DOHH2 (cell line): ENCODE results near the gene GBX2.

Experiments used
- H3F3A ChIP-seq: fragments of 200-600 bp; sonication (generic), shearing (Covaris generic); 2 replicates; pipeline ENCODE4 v1.6.0; 2016; ENCODE audit warnings: antibody characterized with exemption, mild to moderate bottlenecking; ENCODE audit not compliant: control insufficient read depth, insufficient read depth
- H3K27ac ChIP-seq: fragments of 200-600 bp; sonication (generic); 2 replicates; pipeline ENCODE4 v1.5.1; 2014; ENCODE audit warnings: low read depth, mild to moderate bottlenecking, low read length, moderate library complexity
- H3K27me3 ChIP-seq: fragments of 200-600 bp; sonication (generic); 2 replicates; pipeline ENCODE4 v1.6.1; 2014; ENCODE audit warnings: mild to moderate bottlenecking, low read length, mixed read lengths; ENCODE audit not compliant: control insufficient read depth
- H3K36me3 ChIP-seq: fragments of 200-600 bp; sonication (generic); 2 replicates; pipeline ENCODE4 v1.6.1; 2014; ENCODE audit warnings: mild to moderate bottlenecking, low read length, moderate library complexity, mixed read lengths; ENCODE audit not compliant: control insufficient read depth
- H3K4me1 ChIP-seq: fragments of 200-600 bp; sonication (generic); 2 replicates; pipeline ENCODE4 v1.6.1; 2014; ENCODE audit warnings: mild to moderate bottlenecking, low read length, mixed read lengths; ENCODE audit not compliant: control insufficient read depth
- H3K4me2 ChIP-seq: fragments of 200-600 bp; sonication (generic); 2 replicates; pipeline ENCODE4 v1.6.0; 2014; ENCODE audit warnings: mild to moderate bottlenecking, low read length, moderate library complexity
- H3K4me3 ChIP-seq: fragments of 200-600 bp; sonication (generic); 2 replicates; pipeline ENCODE4 v1.5.1; 2014; ENCODE audit warnings: mild to moderate bottlenecking, low read length, mixed read lengths
- H3K79me2 ChIP-seq: fragments of 200-600 bp; sonication (generic); 2 replicates; pipeline ENCODE4 v1.6.1; 2014; ENCODE audit warnings: mild to moderate bottlenecking, low read length, mixed read lengths; ENCODE audit not compliant: control insufficient read depth
- H3K9me2 ChIP-seq: fragments of 200-600 bp; sonication (generic); replicated peaks from 2 replicates; pipeline ENCODE4 v1.6.1; 2014; ENCODE audit warnings: mild to moderate bottlenecking, low read length, mixed read lengths; ENCODE audit not compliant: control insufficient read depth
- H3K9me3 ChIP-seq: fragments of 200-600 bp; sonication (generic); 2 replicates; pipeline ENCODE4 v1.6.1; 2014; ENCODE audit warnings: antibody characterized with exemption, low read length, mixed read lengths; ENCODE audit not compliant: control insufficient read depth, insufficient read depth
- H4K20me1 ChIP-seq: fragments of 200-600 bp; sonication (generic); 2 replicates; pipeline ENCODE4 v1.6.0; 2014; ENCODE audit warnings: low read depth, mild to moderate bottlenecking, antibody characterized with exemption, low read length, moderate library complexity; ENCODE audit not compliant: control insufficient read depth, insufficient read depth
- EZH2phosphoT487 ChIP-seq: fragments of 200-600 bp; sonication (generic); IDR thresholded peaks from 2 replicates; pipeline ENCODE4 v1.6.1; 2017; ENCODE audit warnings: borderline replicate concordance, mild to moderate bottlenecking, antibody characterized with exemption, low read length, moderate library complexity, mixed read lengths
- TF ChIP-seq, protein P1 (sequence below): fragments of 200-600 bp; sonication (generic); IDR thresholded peaks from one replicate; pipeline ENCODE4 v1.5.1; 2014; ENCODE audit warnings: antibody characterized with exemption, mild to moderate bottlenecking, low read depth, low read length; ENCODE audit not compliant: poor library complexity, severe bottlenecking

GBX2 gene

DNA sequence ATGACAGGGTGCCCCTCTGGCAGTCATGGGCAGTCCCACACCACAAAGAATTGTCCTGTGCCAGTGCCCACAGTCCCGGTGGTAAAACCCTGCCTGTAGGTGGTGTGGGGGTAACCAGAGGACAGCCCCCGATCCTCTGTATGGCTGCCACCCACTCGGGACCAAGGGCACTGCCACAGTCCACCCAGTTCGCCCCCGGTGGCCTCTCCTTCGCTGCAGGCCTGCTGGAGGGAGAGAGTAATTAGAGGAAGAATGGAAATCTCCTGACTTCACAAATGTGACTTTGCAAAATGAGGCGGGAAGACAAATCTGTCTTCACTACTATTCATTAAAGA, 11.4 kb downstream of the GBX2 start:
- H3K27me3 ChIP-seq, result no peaks in the 10 kb centered on the region
- TF ChIP-seq, protein P1, sequence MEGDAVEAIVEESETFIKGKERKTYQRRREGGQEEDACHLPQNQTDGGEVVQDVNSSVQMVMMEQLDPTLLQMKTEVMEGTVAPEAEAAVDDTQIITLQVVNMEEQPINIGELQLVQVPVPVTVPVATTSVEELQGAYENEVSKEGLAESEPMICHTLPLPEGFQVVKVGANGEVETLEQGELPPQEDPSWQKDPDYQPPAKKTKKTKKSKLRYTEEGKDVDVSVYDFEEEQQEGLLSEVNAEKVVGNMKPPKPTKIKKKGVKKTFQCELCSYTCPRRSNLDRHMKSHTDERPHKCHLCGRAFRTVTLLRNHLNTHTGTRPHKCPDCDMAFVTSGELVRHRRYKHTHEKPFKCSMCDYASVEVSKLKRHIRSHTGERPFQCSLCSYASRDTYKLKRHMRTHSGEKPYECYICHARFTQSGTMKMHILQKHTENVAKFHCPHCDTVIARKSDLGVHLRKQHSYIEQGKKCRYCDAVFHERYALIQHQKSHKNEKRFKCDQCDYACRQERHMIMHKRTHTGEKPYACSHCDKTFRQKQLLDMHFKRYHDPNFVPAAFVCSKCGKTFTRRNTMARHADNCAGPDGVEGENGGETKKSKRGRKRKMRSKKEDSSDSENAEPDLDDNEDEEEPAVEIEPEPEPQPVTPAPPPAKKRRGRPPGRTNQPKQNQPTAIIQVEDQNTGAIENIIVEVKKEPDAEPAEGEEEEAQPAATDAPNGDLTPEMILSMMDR, result no peak
- TF ChIP-seq EZH2phosphoT487, result no peak

GRCh38 chr2:236156095-236156859, 11.9 kb downstream of the GBX2 start:
- no peaks in the 10 kb centered on the region for H3K9me2 ChIP-seq
- no peaks in the 10 kb centered on the region for H3K79me2 ChIP-seq
- H3K36me3 ChIP-seq, result no peaks in the 10 kb centered on the region
- no peaks in the 10 kb centered on the region for H3K4me1 ChIP-seq
- H3K27ac ChIP-seq, result no peak overlapping the region
- H4K20me1 ChIP-seq, result no peaks in the 10 kb centered on the region
- H3F3A ChIP-seq, result no peaks in the 10 kb centered on the region
- no peak overlapping the region for H3K4me2 ChIP-seq
- no peaks in the 10 kb centered on the region for H3K27me3 ChIP-seq
- H3K9me3 ChIP-seq, result no peaks in the 10 kb centered on the region; the same call in 1 of the 2 replicates
- no peak overlapping the region for H3K4me3 ChIP-seq
- TF ChIP-seq, protein P1, result no peak
- no peak for TF ChIP-seq EZH2phosphoT487

More for the DNA sequence above, 11.4 kb downstream of the GBX2 start:
- H3K9me2 ChIP-seq, result no peaks in the 10 kb centered on the region
- H3K9me3 ChIP-seq, result no peaks in the 10 kb centered on the region; the same call in 1 of the 2 replicates
- no peak overlapping the region for H3K27ac ChIP-seq
- no peaks in the 10 kb centered on the region for H4K20me1 ChIP-seq
- H3K4me2 ChIP-seq, result no peak overlapping the region
- no peaks in the 10 kb centered on the region for H3K36me3 ChIP-seq
- H3K4me1 ChIP-seq, result no peaks in the 10 kb centered on the region
- no peak overlapping the region for H3K4me3 ChIP-seq
- no peaks in the 10 kb centered on the region for H3K79me2 ChIP-seq
- no peaks in the 10 kb centered on the region for H3F3A ChIP-seq

DNA sequence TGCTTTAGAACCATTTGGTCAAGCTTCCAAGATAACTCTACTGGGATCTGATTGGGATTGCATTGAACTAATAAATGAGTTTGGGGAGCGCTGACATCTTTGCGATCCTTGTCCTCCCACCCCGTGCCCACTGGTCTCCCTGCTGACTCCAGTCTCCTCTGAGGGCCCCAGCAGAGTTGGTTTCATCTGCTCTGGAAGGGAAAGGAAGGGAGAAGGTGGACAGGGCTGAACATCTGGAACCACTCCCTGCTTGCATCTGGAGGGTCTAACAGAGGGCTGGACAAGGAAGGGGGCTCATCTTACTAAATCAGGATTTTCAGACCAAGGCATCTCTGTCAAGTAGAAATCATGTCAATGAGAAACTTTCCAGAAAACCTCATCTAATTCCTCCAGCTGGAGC, 12.8 kb downstream of the GBX2 start:
- Histone ChIP-seq H3K27ac (no peak overlapping the region), H4K20me1 (no peaks in the 10 kb centered on the region), H3K36me3 (no peaks in the 10 kb centered on the region), H3K9me3 (no peaks in the 10 kb centered on the region; the same call in 1 of the 2 replicates), H3K4me2 (no peak overlapping the region), H3K4me1 (no peaks in the 10 kb centered on the region), H3K79me2 (no peaks in the 10 kb centered on the region), H3F3A (no peaks in the 10 kb centered on the region), H3K9me2 (no peaks in the 10 kb centered on the region), H3K27me3 (no peaks in the 10 kb centered on the region), H3K4me3 (no peak overlapping the region)
- TF ChIP-seq, protein P1, result no peak
- TF ChIP-seq EZH2phosphoT487, result no peak
